Caco-2 (cell line): Measurements from ENCODE around the gene TOMM5. TPM values are rescaled to one million over a fixed set of nuclear protein-coding genes. Genes with fewer than 3 reads are reported as not detected.

Source experiments
- BruUV-seq: library from RNA; stranded (reverse); fragments of 400-500 nt; replicated peaks from 2 replicates; lab custom pipeline; 2021; lab: Mats Ljungman, UMichigan
- CTCF ChIA-PET: fragments of 300-600 bp; sonication (Branson Sonifier 250); formaldehyde crosslinking; loops from one replicate; lab custom pipeline; 2022; ENCODE audit warnings: antibody characterized with exemption; lab: Charles Lee
- POLR2A ChIA-PET: fragments of 300-600 bp; sonication (Branson Sonifier 250); formaldehyde crosslinking; loops from one replicate; lab custom pipeline; 2022; ENCODE audit warnings: antibody characterized with exemption; lab: Charles Lee
- DNase-seq, 2 experiments: peaks; one replicate each; pipeline versions ENCODE4 v3.0.0 to v3.0.0-alpha.2; 2020 to 2022
- H3K27me3 ChIP-seq: replicated peaks from 2 replicates; pipeline ENCODE4 v1.6.0; 2011; ENCODE audit warnings: low read length; ENCODE audit not compliant: control insufficient read depth, insufficient read depth
- H3K36me3 ChIP-seq: 2 replicates; pipeline ENCODE4 v1.5.1; 2011; ENCODE audit warnings: low read length; ENCODE audit not compliant: control insufficient read depth, insufficient read depth
- H3K4me1 ChIP-seq: fragments of 250-450 bp; sonication (Bioruptor Pico); 2 replicates; pipeline ENCODE4 v1.5.1; 2020; ENCODE audit warnings: mild to moderate bottlenecking
- H3K4me3 ChIP-seq: 2 replicates; pipeline ENCODE4 v1.5.1; 2011; ENCODE audit warnings: low read depth, mild to moderate bottlenecking, control low read depth, low read length
- H3K9me3 ChIP-seq: fragments of 250-450 bp; sonication (Bioruptor Pico); 2 replicates; pipeline ENCODE4 v1.5.1; 2020; ENCODE audit warnings: mild to moderate bottlenecking, moderate library complexity
- H3K27ac Mint-ChIP-seq: one replicate; pipeline ENCODE4 v1.8.0; 2022; ENCODE audit warnings: mixed read lengths; ENCODE audit not compliant: unreplicated experiment
- H3K27me3 Mint-ChIP-seq: one replicate; pipeline ENCODE4 v1.8.0; 2022; ENCODE audit warnings: mixed read lengths; ENCODE audit not compliant: insufficient read depth, unreplicated experiment
- H3K36me3 Mint-ChIP-seq: one replicate; pipeline ENCODE4 v1.8.0; 2022; ENCODE audit warnings: mild to moderate bottlenecking, mixed read lengths; ENCODE audit not compliant: insufficient read depth, unreplicated experiment
- H3K4me1 Mint-ChIP-seq: one replicate; pipeline ENCODE4 v1.8.0; 2022; ENCODE audit warnings: low read depth, mixed read lengths; ENCODE audit not compliant: unreplicated experiment
- H3K4me3 Mint-ChIP-seq: one replicate; pipeline ENCODE4 v1.8.0; 2022; ENCODE audit warnings: mild to moderate bottlenecking, moderate library complexity, mixed read lengths; ENCODE audit not compliant: unreplicated experiment
- H3K9me3 Mint-ChIP-seq: one replicate; pipeline ENCODE4 v1.8.0; 2022; ENCODE audit warnings: mixed read lengths; ENCODE audit not compliant: unreplicated experiment
- intact Hi-C: fragments of 100-400 bp; cut with micrococcal nuclease; formaldehyde crosslinking; loops from one replicate; pipeline ENCODE4 v1.10.0; 2022; ENCODE audit not compliant: unreplicated experiment
- total RNA-seq: library from RNA; stranded (reverse); gene quantifications from 2 replicates; pipeline ENCODE4 v1.2.3, GENCODE V29; 2022
- TF ChIP-seq, protein P1 (sequence below), 2 experiments: fragments of 200-600 bp in 1 of 2; IDR thresholded peaks; 1 replicate in 1 of 2; 2 replicates in 1 of 2; pipeline versions ENCODE4 v1.5.1 to v1.8.0; 2011 to 2022; ENCODE audit warnings: antibody characterized with exemption in 1 of 2, control low read depth in 1 of 2, inconsistent platforms in 1 of 2, low read depth in 1 of 2, low read length in 1 of 2, mild to moderate bottlenecking in 1 of 2, moderate library complexity in 1 of 2; ENCODE audit not compliant: insufficient read depth in 1 of 2, severe bottlenecking in 1 of 2, unreplicated experiment in 1 of 2

The TOMM5 gene
- total RNA-seq, 1 experiment from 2014 or later: 185 TPM

DNA sequence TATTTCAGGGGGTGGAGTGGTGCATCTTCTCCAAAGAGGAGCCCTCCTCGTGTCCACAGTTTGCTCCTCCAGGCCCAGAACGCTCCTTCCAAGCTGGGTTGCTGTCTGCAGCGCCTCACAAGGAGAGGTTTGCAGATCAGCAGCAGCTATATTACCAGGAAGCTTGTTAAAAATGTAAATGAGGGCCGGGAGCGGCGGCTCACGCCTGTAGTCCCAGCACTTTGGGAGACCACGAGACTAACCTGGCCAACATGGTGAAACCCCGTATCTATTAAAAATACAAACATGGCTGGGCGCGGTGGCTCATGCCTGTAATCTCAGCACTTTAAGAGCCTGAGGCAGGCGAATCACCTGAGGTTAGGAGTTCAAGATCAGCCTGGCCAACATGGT, 33.4 kb upstream of the TOMM5 start:
- Mint-ChIP-seq H3K4me3 (no peak overlapping the region), H3K9me3 (no peaks in the 10 kb centered on the region), H3K4me1 (no peaks in the 10 kb centered on the region), H3K27ac (no peak overlapping the region), H3K27me3 (peaks cover 3% of the 10 kb centered on the region), H3K36me3 (no peaks in the 10 kb centered on the region)
- no TSS peak for BruUV-seq
- H3K4me1 ChIP-seq: 0 out of 2 replicates have a peak, but pooled peaks cover 8% of the 10 kb centered on the region
- intact Hi-C loops: no loop called here
- TF ChIP-seq, protein P1, sequence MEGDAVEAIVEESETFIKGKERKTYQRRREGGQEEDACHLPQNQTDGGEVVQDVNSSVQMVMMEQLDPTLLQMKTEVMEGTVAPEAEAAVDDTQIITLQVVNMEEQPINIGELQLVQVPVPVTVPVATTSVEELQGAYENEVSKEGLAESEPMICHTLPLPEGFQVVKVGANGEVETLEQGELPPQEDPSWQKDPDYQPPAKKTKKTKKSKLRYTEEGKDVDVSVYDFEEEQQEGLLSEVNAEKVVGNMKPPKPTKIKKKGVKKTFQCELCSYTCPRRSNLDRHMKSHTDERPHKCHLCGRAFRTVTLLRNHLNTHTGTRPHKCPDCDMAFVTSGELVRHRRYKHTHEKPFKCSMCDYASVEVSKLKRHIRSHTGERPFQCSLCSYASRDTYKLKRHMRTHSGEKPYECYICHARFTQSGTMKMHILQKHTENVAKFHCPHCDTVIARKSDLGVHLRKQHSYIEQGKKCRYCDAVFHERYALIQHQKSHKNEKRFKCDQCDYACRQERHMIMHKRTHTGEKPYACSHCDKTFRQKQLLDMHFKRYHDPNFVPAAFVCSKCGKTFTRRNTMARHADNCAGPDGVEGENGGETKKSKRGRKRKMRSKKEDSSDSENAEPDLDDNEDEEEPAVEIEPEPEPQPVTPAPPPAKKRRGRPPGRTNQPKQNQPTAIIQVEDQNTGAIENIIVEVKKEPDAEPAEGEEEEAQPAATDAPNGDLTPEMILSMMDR (IDR thresholded peaks at IDR 0.05; ENCODE audit: insufficient read depth in 1 of 2, low read depth in 1 of 2, low read length in 1 of 2, severe bottlenecking in 1 of 2, unreplicated experiment in 1 of 2): no peak
- no peaks in the 10 kb centered on the region for H3K36me3 ChIP-seq
- no peaks in the 10 kb centered on the region for H3K27me3 ChIP-seq
- H3K4me3 ChIP-seq: no peak overlapping the region
- no peaks in the 10 kb centered on the region for H3K9me3 ChIP-seq
- CTCF ChIA-PET: interaction anchor here (0.6 to 1.2 kb wide), 3 partner anchors 14 to 78 kb away, joined by 3 to 5 read pairs (median 4); no protein-coding TSS in a partner anchor
- POLR2A ChIA-PET: interaction anchor here (0.6 kb wide), 1 partner anchor 34 kb away, joined by 14 read pairs; no protein-coding TSS in a partner anchor
- DNase-seq: no peak

DNA sequence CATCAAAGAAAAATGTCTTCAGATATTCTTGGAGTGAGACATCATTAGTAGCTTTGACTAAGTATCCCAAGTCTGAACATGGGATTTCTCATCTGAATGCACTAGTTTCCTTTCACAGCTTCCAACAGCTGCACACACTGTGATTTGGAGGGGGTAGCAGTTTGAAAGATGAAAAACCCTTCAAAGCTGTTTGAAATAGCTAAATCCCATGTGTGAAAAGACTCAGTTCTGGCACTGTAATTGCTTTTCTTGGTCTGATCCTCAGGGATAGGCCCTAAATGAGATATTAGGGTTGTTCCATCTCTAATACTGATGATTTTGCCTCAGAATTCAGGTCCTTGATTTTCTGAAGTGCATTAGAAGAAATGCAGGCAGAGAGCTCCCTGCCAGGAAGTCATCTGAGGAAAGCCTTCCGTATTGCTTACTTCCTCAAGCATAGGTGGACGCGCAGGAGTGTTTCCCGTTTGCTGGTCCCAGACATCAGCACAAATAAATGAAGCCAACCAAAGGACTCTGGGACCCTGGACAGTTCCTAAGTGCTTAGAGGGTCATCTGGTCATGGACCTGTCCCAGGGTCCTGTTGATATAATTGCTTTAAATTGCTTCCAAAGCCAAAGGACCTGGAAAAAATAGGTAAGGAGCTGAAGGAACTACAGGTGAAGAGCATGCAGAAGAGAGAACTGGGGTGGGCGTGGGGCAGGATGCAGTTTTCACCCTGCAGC, 32.8 kb upstream of the TOMM5 start:
- no peaks in the 10 kb centered on the region for H3K27me3 ChIP-seq
- no peaks in the 10 kb centered on the region for H3K9me3 Mint-ChIP-seq
- no peaks in the 10 kb centered on the region for H3K4me1 Mint-ChIP-seq
- no peak for DNase-seq
- no peak overlapping the region for H3K27ac Mint-ChIP-seq
- H3K36me3 Mint-ChIP-seq: no peaks in the 10 kb centered on the region
- TF ChIP-seq, protein P1 (IDR thresholded peaks at IDR 0.05; ENCODE audit: insufficient read depth in 1 of 2, low read depth in 1 of 2, low read length in 1 of 2, severe bottlenecking in 1 of 2, unreplicated experiment in 1 of 2): no peak
- POLR2A ChIA-PET: no interaction called here
- CTCF ChIA-PET: interaction anchor here (1.2 kb wide), 1 partner anchor 56 kb away, joined by 3 read pairs; no protein-coding TSS in a partner anchor
- intact Hi-C loops: no loop called here
- H3K36me3 ChIP-seq: no peaks in the 10 kb centered on the region
- no peak overlapping the region for H3K4me3 Mint-ChIP-seq
- no TSS peak for BruUV-seq
- H3K27me3 Mint-ChIP-seq: peaks cover 3% of the 10 kb centered on the region
- 0 out of 2 replicates have a peak, but pooled peaks cover 8% of the 10 kb centered on the region for H3K4me1 ChIP-seq
- H3K4me3 ChIP-seq: no peak overlapping the region
- H3K9me3 ChIP-seq: no peaks in the 10 kb centered on the region

DNA sequence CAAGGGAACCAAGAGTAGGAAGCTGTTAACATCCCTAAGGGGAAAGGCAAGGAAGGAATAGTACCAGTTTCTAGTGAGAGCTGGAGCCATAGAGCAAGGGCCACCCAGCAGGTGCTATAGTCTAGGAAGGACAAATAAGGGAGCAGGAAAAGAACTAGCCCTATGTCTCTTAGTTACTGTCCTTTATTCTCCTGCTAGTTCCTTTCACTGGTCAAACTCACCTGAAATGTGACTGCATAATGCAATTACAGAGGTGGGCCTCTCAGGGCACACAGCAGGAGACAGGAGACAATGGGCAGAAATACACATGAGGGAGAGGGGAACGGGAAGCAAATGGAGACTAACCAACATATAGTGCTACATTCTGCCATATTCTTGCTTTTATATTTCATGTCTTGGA, 31.7 kb upstream of the TOMM5 start:
- Mint-ChIP-seq H3K4me3 (no peak overlapping the region), H3K27me3 (peaks cover 3% of the 10 kb centered on the region), H3K27ac (no peak overlapping the region), H3K4me1 (no peaks in the 10 kb centered on the region), H3K36me3 (no peaks in the 10 kb centered on the region), H3K9me3 (no peaks in the 10 kb centered on the region)
- no TSS peak for BruUV-seq
- POLR2A ChIA-PET: no interaction called here
- TF ChIP-seq, protein P1 (IDR thresholded peaks at IDR 0.05; ENCODE audit: insufficient read depth in 1 of 2, low read depth in 1 of 2, low read length in 1 of 2, severe bottlenecking in 1 of 2, unreplicated experiment in 1 of 2): no peak
- Histone ChIP-seq H3K27me3 (no peaks in the 10 kb centered on the region), H3K4me1 (0 out of 2 replicates have a peak, but pooled peaks cover 8% of the 10 kb centered on the region), H3K36me3 (no peaks in the 10 kb centered on the region), H3K9me3 (no peaks in the 10 kb centered on the region), H3K4me3 (no peak overlapping the region)
- CTCF ChIA-PET: no interaction called here
- intact Hi-C loops: no loop called here
- DNase-seq: no peak
